H1 (cell line): ENCODE data around the gene NARS2. TPM values are rescaled to one million over a fixed set of nuclear protein-coding genes. Genes with fewer than 3 reads are reported as not detected.

ENCODE experiments used
- CTCF ChIA-PET: fragments of 300-600 bp; sonication (Branson Sonifier 250); formaldehyde crosslinking; loops from one replicate; lab custom pipeline; 2021; ENCODE audit not compliant: partially characterized antibody; lab: Charles Lee
- POLR2A ChIA-PET: fragments of 300-600 bp; sonication (Branson Sonifier 250); formaldehyde crosslinking; loops from one replicate; lab custom pipeline; 2021; ENCODE audit warnings: inconsistent platforms; ENCODE audit not compliant: partially characterized antibody; lab: Charles Lee
- DNase-seq, 2 experiments: peaks; one replicate each; pipeline versions ENCODE4 v3.0.0 to v3.0.0-alpha.2; 2010 to 2022; ENCODE audit warnings: low spot score in 2 of 2, low read depth in 1 of 2, mixed read lengths in 1 of 2
- FAIRE-seq: peaks from 2 replicates; lab custom pipeline; 2011; peaks lifted over from hg19 to GRCh38; lab: Jason Lieb, UNC
- H2AFZ ChIP-seq: 2 replicates; pipeline ENCODE4 v1.8.1; 2012; ENCODE audit warnings: low read length, inconsistent platforms
- H2AK5ac ChIP-seq: 2 replicates; pipeline ENCODE4 v1.6.1; 2013; ENCODE audit warnings: low read depth, low read length
- H2BK120ac ChIP-seq: replicated peaks from 2 replicates; pipeline ENCODE3; 2013; ENCODE audit warnings: low read depth, low read length, inconsistent platforms
- H2BK12ac ChIP-seq: 2 replicates; pipeline ENCODE4 v1.6.1; 2013; ENCODE audit warnings: low read depth, low read length
- H2BK15ac ChIP-seq: 2 replicates; pipeline ENCODE4 v1.6.1; 2013; ENCODE audit warnings: low read length
- H2BK20ac ChIP-seq: 2 replicates; pipeline ENCODE4 v1.6.1; 2013; ENCODE audit warnings: low read length
- H2BK5ac ChIP-seq: 2 replicates; pipeline ENCODE4 v1.6.1; 2013; ENCODE audit warnings: low read depth, low read length
- H3K14ac ChIP-seq: 2 replicates; pipeline ENCODE4 v1.6.1; 2013; ENCODE audit warnings: inconsistent platforms; ENCODE audit not compliant: insufficient read length
- H3K18ac ChIP-seq: 2 replicates; pipeline ENCODE4 v1.6.1; 2013; ENCODE audit warnings: low read length; ENCODE audit errors: extremely low read depth
- H3K23ac ChIP-seq: 2 replicates; pipeline ENCODE4 v1.6.1; 2013; ENCODE audit warnings: inconsistent platforms; ENCODE audit not compliant: insufficient read length
- H3K23me2 ChIP-seq: 2 replicates; pipeline ENCODE4 v1.6.1; 2013; ENCODE audit warnings: low read depth, low read length
- H3K27ac ChIP-seq: 2 replicates; pipeline ENCODE4 v1.6.1; 2011; ENCODE audit warnings: low read depth, low read length, inconsistent platforms
- H3K27me3 ChIP-seq, 4 experiments: replicated peaks in 1 of 4; 1 replicate in 1 of 4; 2 replicates in 3 of 4; pipeline versions ENCODE4 v1.6.1 to v1.8.1; 2011 to 2013; ENCODE audit warnings: low read length in 3 of 4, mild to moderate bottlenecking in 3 of 4, inconsistent platforms in 2 of 4, mixed read lengths in 2 of 4, moderate library complexity in 1 of 4; ENCODE audit not compliant: control insufficient read depth in 3 of 4, insufficient read depth in 3 of 4; ENCODE audit errors: extremely low read depth in 1 of 4
- H3K36me3 ChIP-seq, 4 experiments: 2 replicates each; pipeline versions ENCODE4 v1.6.1 to v1.8.1; 2011 to 2013; ENCODE audit warnings: mild to moderate bottlenecking in 4 of 4, low read length in 3 of 4, moderate library complexity in 2 of 4, control low read depth in 1 of 4, inconsistent platforms in 1 of 4; ENCODE audit not compliant: insufficient read depth in 4 of 4, control insufficient read depth in 2 of 4
- H3K4ac ChIP-seq: replicated peaks from 2 replicates; pipeline ENCODE3; 2013; ENCODE audit warnings: low read length, low read depth, mixed read lengths, inconsistent platforms; ENCODE audit not compliant: insufficient read length
- H3K4me1 ChIP-seq, 4 experiments: replicated peaks in 1 of 4; 1 replicate in 1 of 4; 2 replicates in 3 of 4; pipeline versions ENCODE4 v1.6.1 to v1.8.1; 2011 to 2013; ENCODE audit warnings: low read length in 3 of 4, inconsistent platforms in 2 of 4, mixed read lengths in 1 of 4; ENCODE audit not compliant: insufficient read depth in 4 of 4, control insufficient read depth in 3 of 4
- H3K4me2 ChIP-seq, 2 experiments: 2 replicates each; pipeline versions ENCODE4 v1.6.1 to v1.8.1; 2011 to 2013; ENCODE audit warnings: low read depth in 2 of 2, low read length in 2 of 2, control low read depth in 1 of 2, inconsistent platforms in 1 of 2, mild to moderate bottlenecking in 1 of 2; ENCODE audit not compliant: insufficient read depth in 1 of 2
- H3K4me3 ChIP-seq, 4 experiments: fragments of 200-600, 300-600 bp in 1 of 4; sonication (generic), shearing (Covaris generic), sonication (Bioruptor Twin) in 1 of 4; 2 replicates each; pipeline versions ENCODE4 v1.5.1 to v1.8.1; 2011 to 2016; ENCODE audit warnings: low read length in 4 of 4, low read depth in 3 of 4, control low read depth in 2 of 4, inconsistent platforms in 2 of 4, mild to moderate bottlenecking in 2 of 4, mixed read lengths in 1 of 4, moderate library complexity in 1 of 4; ENCODE audit not compliant: insufficient read depth in 2 of 4; ENCODE audit errors: extremely low read depth in 1 of 4
- H3K56ac ChIP-seq: replicated peaks from 2 replicates; pipeline ENCODE3; 2013; ENCODE audit warnings: low read depth, mild to moderate bottlenecking, mixed read lengths, low read length, inconsistent platforms; ENCODE audit not compliant: insufficient read length
- H3K79me1 ChIP-seq: 2 replicates; pipeline ENCODE4 v1.6.1; 2013; ENCODE audit warnings: low read depth, low read length, control low read depth
- H3K79me2 ChIP-seq, 2 experiments: 2 replicates each; pipeline versions ENCODE4 v1.6.1 to v1.8.1; 2012 to 2013; ENCODE audit warnings: low read length in 2 of 2, mild to moderate bottlenecking in 2 of 2, inconsistent platforms in 1 of 2; ENCODE audit not compliant: insufficient read depth in 2 of 2, control insufficient read depth in 1 of 2
- H3K9ac ChIP-seq, 4 experiments: replicated peaks in 1 of 4; 1 replicate in 1 of 4; 2 replicates in 3 of 4; pipeline versions ENCODE4 v1.6.1 to v1.8.1; 2011 to 2013; ENCODE audit warnings: low read depth in 3 of 4, low read length in 3 of 4, control low read depth in 2 of 4, mild to moderate bottlenecking in 2 of 4, moderate library complexity in 2 of 4, inconsistent platforms in 1 of 4; ENCODE audit errors: extremely low read depth in 1 of 4
- H3K9me3 ChIP-seq, 2 experiments: 2 replicates each; pipeline versions ENCODE4 v1.6.1 to v1.8.1; 2012 to 2013; ENCODE audit warnings: mild to moderate bottlenecking in 2 of 2, moderate library complexity in 2 of 2, control low read depth in 1 of 2, inconsistent platforms in 1 of 2, low read depth in 1 of 2, low read length in 1 of 2, mixed read lengths in 1 of 2; ENCODE audit not compliant: insufficient read depth in 2 of 2
- H4K20me1 ChIP-seq, 2 experiments: replicated peaks in 1 of 2; 2 replicates each; pipeline versions ENCODE3 to v1.8.1; 2011 to 2013; ENCODE audit warnings: inconsistent platforms in 2 of 2, low read length in 2 of 2, mild to moderate bottlenecking in 1 of 2; ENCODE audit not compliant: insufficient read depth in 2 of 2, control insufficient read depth in 1 of 2
- H4K5ac ChIP-seq: 2 replicates; pipeline ENCODE4 v1.6.1; 2013; ENCODE audit warnings: low read length, low read depth, mixed read lengths, inconsistent platforms; ENCODE audit not compliant: insufficient read length
- H4K8ac ChIP-seq: 2 replicates; pipeline ENCODE4 v1.8.0; 2013; ENCODE audit warnings: mild to moderate bottlenecking, moderate library complexity, low read length, inconsistent platforms; ENCODE audit not compliant: insufficient read depth; ENCODE audit errors: extremely low read depth
- H4K91ac ChIP-seq: replicated peaks from 2 replicates; pipeline ENCODE3; 2013; ENCODE audit warnings: low read length, mixed read lengths, inconsistent platforms; ENCODE audit not compliant: insufficient read length
- CBX5 ChIP-seq: fragments of 300-800, 300-1000 bp; sonication (generic); IDR thresholded peaks from 2 replicates; pipeline ENCODE4 v1.7.1; 2016; ENCODE audit warnings: antibody characterized with exemption, low read length, low read depth
- EP300 ChIP-seq, 2 experiments: IDR thresholded peaks; 1 replicate in 1 of 2; 2 replicates in 1 of 2; pipeline ENCODE4 v1.6.1; 2011 to 2012; ENCODE audit warnings: low read depth in 2 of 2, low read length in 2 of 2, mild to moderate bottlenecking in 2 of 2, borderline replicate concordance in 1 of 2, inconsistent platforms in 1 of 2, moderate library complexity in 1 of 2
- EZH2 ChIP-seq: fragments of 200-600 bp; sonication (generic); IDR thresholded peaks from 2 replicates; pipeline ENCODE4 v1.7.1; 2012; ENCODE audit warnings: low read depth, mild to moderate bottlenecking, moderate library complexity, low read length, inconsistent platforms; ENCODE audit not compliant: severe bottlenecking
- NANOG ChIP-seq: IDR thresholded peaks from 2 replicates; pipeline ENCODE4 v1.6.1; 2011; ENCODE audit warnings: low read length, low read depth, mild to moderate bottlenecking, inconsistent platforms; ENCODE audit not compliant: insufficient read depth, poor library complexity, severe bottlenecking
- POLR2A ChIP-seq, 2 experiments: IDR thresholded peaks; 1 replicate in 1 of 2; 2 replicates in 1 of 2; pipeline ENCODE4 v1.6.1; 2011; ENCODE audit warnings: low read depth in 2 of 2, low read length in 2 of 2, mild to moderate bottlenecking in 2 of 2; ENCODE audit errors: control extremely low read depth in 1 of 2
- RBBP5 ChIP-seq: IDR thresholded peaks from 2 replicates; pipeline ENCODE4 v1.7.1; 2012; ENCODE audit warnings: low read depth, mild to moderate bottlenecking, inconsistent platforms, low read length, moderate library complexity, borderline replicate concordance
- SAP30 ChIP-seq: fragments of 300-600 bp; sonication (generic); IDR thresholded peaks from 2 replicates; pipeline ENCODE4 v1.7.1; 2012; ENCODE audit warnings: low read length, moderate library complexity, mild to moderate bottlenecking, inconsistent platforms; ENCODE audit not compliant: insufficient read depth, insufficient replicate concordance
- SIRT6 ChIP-seq: IDR thresholded peaks from one replicate; pipeline ENCODE4 v1.7.1; 2012; ENCODE audit warnings: low read length, inconsistent platforms
- SP2 ChIP-seq: IDR thresholded peaks from 2 replicates; pipeline ENCODE4 v1.6.1; 2012; ENCODE audit warnings: mild to moderate bottlenecking, low read length, inconsistent platforms
- SP4 ChIP-seq: IDR thresholded peaks from 2 replicates; pipeline ENCODE4 v1.6.1; 2012; ENCODE audit warnings: low read length, inconsistent platforms
- WGBS, 2 experiments: shearing (Covaris generic) in 1 of 2; methylation state at CpG; one replicate each; pipeline versions ENCODE4 v1.1.6 to v1.1.7; 2013 to 2015; ENCODE audit warnings: low lambda C conversion rate in 2 of 2, mixed read lengths in 2 of 2, inconsistent platforms in 1 of 2, low coverage in 1 of 2, missing lambda C conversion rate in 1 of 2; ENCODE audit not compliant: insufficient replicate concordance in 2 of 2, insufficient coverage in 1 of 2, insufficient read length in 1 of 2; ENCODE audit errors: extremely low coverage in 1 of 2, missing lambda C conversion rate in 1 of 2; 5-methylcytosine and 5-hydroxymethylcytosine counted together
- polyA plus RNA-seq, 7 experiments: library from polyadenylated mRNA; depleted of rRNA in 3 of 7; stranded (reverse) in 5 of 7; unstranded in 2 of 7; fragments of >200 nt in 5 of 7; fragments of 200-250 nt in 2 of 7; gene quantifications; 1 replicate in 5 of 7; 2 replicates in 1 of 7; 4 replicates in 1 of 7; pipeline versions ENCODE4 v1.2.1 to v1.2.3, GENCODE V29; 2011 to 2013; ENCODE audit warnings: missing spikeins in 2 of 7, mixed read lengths in 2 of 7
- total RNA-seq: library from RNA; stranded (reverse); fragmentation: NEBNext Ultra II Directional; extraction: Animal tissue kit (Norgen Biotek cat#: 25700); gene quantifications from 2 replicates; pipeline ENCODE4 v1.2.1, GENCODE V29; 2021

The NARS2 gene
- total and polyA plus RNA-seq, 2 of the 8 experiments (the other 6 are each of a cell fraction or from before 2014, with no cell fraction given), result 26.2 to 51.6 TPM

DNA sequence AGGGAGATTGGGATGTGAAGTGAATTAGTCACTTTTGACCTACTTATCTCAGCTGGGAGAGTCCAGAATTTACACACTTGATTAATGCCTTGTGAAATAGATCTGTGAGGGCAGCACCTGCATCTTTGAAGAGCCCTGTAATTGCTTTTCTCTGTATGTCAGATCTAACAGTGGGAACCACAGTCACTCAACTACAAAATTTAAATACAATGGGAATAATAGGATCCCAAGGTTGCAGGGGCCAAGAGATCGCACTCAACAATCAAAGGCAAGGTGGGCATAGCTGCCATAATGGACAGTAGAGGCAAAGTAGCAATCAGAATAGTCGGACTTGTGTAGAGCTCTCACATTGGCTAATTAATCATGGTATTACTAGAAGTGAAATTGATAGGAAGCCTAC is 45.5 kb upstream of the NARS2 start:
- no peak overlapping the region for H3K4ac ChIP-seq
- no peak overlapping the region for H3K14ac ChIP-seq
- no peak overlapping the region for H3K56ac ChIP-seq
- H2AK5ac ChIP-seq, result no peak overlapping the region
- no peak overlapping the region for H2BK12ac ChIP-seq
- H3K4me2 ChIP-seq, result no peak overlapping the region
- POLR2A ChIA-PET, result no interaction called here
- H3K9me3 ChIP-seq, result peaks cover 3 to 8% of the 10 kb centered on the region in 2 experiments; a peak in 1 of 4 replicates
- no peak overlapping the region for H3K23ac ChIP-seq
- H3K4me1 ChIP-seq, result no peaks in the 10 kb centered on the region
- no peak overlapping the region for H2AFZ ChIP-seq
- H2BK15ac ChIP-seq, result no peak overlapping the region
- H3K36me3 ChIP-seq, result no peaks in the 10 kb centered on the region
- H3K79me1 ChIP-seq, result no peaks in the 10 kb centered on the region
- FAIRE-seq (no peak), DNase-seq (no peak)
- no peak overlapping the region for H3K27ac ChIP-seq
- no peak overlapping the region for H2BK5ac ChIP-seq
- no peak overlapping the region for H4K91ac ChIP-seq
- no peaks in the 10 kb centered on the region for H3K27me3 ChIP-seq
- no peaks in the 10 kb centered on the region for H4K20me1 ChIP-seq
- H4K8ac ChIP-seq, result no peak overlapping the region
- H3K9ac ChIP-seq, result no peak overlapping the region
- no peak overlapping the region for H2BK20ac ChIP-seq
- no peaks in the 10 kb centered on the region for H3K23me2 ChIP-seq
- H3K4me3 ChIP-seq, result no peak overlapping the region
- no peak overlapping the region for H4K5ac ChIP-seq
- CTCF ChIA-PET, result interaction anchor here (1.2 kb wide), 1 partner anchor 34 kb away, joined by 3 read pairs; no protein-coding TSS in a partner anchor
- 81% methylated on average over 2 of the region's 2 CpGs; no CpG with 5 or more reads in 1 of the 2 experiments for WGBS, 2 experiments
- no peak overlapping the region for H2BK120ac ChIP-seq
- no peak overlapping the region for H3K18ac ChIP-seq
- H3K79me2 ChIP-seq, result no peaks in the 10 kb centered on the region
- TF ChIP-seq EZH2 (no peak), SP2 (no peak), RBBP5 (no peak), SP4 (no peak), EP300 (IDR thresholded peaks at IDR 0.05; ENCODE audit: borderline replicate concordance in 1 of 2, low read depth in 2 of 2, low read length in 2 of 2) (no peak), CBX5 (no peak), POLR2A (IDR thresholded peaks at IDR 0.05; ENCODE audit: control extremely low read depth in 1 of 2, low read depth in 2 of 2, low read length in 2 of 2) (no peak), SAP30 (no peak), NANOG (no peak), SIRT6 (no peak)
